DMS153 treated with DMSO at 0.1 percent for 48 hours (cell line): ENCODE results near the gene SH3PXD2A.
A peak's percentile ranks its signal among the peaks of the same experiment; 100 is the strongest.
"Not testable (repeated sequence)": the region's sequence is repeated elsewhere in the genome, so short reads cannot be mapped to it uniquely, and the experiment has no call there.

Source experiments
- DNase-seq: peaks from one replicate; lab custom pipeline; 2025; ENCODE audit not compliant: unreplicated experiment; lab: John Stamatoyannopoulos, UW

Gene SH3PXD2A

DNA sequence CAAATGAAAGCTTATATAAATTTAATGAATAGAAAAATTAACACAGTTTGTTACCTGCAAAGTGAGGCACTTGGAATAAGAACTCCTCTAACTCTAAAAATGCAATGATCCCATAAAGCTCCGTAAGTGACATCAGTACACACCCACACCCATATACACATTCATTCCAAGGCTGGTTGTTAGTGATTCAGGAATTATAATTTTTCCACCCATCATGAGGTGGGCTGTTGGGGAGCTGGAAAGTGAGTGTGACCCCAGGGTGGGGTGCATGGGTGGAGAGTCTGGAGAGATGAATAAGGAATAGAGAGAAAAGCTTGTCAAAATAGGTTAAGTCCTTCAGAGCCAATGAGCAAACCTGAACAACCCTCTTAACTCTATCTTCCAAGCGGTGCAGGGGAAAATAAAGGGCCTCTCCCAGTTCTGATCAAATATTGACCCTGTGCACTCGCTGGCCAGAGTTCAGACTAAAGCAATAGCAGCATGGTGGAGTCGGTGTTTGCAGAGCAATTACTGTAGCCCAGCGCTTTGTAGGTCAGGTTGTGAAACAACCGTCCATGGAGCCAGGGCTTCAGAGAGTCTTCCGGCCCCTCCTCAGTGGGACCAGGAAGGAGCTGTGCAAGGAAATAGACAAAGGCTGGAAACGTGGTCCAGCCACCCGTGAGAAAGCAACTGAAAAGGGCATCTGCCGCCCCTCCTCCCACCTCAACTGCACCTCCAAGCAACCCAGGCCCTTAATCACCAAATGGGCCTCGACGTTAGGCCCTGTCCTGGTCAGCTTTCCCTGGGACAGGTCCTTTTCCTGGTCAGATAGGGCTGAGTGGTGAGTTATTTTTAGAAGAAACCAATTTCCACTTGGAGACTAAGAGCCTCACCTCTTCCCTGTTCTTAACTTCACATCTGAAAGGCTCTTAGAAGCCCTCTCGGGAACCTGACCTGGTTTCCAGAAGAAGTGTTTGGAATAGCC is 61.2 kb downstream of the SH3PXD2A start:
- DNase-seq: peak; percentile 93

DNA sequence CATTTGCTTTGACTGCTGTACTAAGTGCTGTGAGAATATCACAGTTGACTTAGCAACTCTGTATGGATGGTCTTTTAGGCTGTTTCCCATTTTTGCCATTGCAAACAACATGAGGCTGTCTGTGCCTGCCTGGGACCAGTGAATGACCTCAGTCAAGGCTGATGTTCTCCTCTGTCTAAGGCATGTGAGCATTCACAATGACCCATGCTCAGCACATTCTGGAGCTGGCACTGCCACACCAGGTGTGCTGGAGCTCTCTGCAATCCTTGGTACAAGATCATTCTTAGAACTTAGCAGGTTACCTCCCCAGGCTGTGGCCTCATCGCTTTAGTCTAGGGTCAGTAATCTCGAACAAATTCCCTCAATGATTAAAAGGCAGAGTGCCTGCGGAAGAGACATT is 61.9 kb downstream of the SH3PXD2A start:
- DNase-seq: peak; percentile 22

DNA sequence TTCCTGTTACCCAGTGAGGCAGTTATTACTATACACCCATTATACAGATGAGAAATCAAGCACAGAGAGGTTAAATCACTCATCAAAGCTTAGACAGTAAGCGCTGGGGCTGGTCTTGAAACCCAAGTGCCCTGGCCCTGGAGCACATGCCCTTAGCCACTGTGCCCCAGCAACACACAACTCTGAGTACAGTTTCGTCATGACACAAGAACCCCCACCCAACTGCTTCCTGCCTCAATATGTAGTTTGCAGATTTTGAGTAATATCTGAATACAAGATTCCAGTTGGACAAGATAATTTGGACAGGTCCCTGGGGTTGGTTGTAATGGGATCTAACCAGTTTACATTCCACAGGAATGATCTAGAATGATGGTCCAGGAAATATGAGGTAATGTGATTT is 62.8 kb downstream of the SH3PXD2A start:
- DNase-seq: no peak

DNA sequence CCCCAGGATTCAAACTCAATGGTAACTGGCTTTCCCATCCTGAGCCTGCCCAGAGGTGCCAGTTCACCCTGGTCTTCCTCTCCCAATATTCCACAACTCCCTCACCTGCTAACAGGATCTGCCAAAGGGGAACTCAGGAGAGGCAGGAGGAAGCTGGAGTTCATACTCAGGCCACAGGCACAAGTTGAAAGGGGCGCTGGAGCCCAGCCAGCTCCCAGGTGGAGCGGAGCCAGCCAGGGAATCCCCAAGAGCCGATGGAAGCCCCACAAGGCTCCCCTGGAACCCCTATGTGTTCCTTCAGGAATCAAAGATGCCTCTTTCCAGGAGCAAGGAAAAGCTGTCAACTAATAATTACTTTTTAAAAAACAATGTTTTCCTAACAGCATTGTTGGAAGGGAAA is 63.5 kb downstream of the SH3PXD2A start:
- DNase-seq: no peak

DNA sequence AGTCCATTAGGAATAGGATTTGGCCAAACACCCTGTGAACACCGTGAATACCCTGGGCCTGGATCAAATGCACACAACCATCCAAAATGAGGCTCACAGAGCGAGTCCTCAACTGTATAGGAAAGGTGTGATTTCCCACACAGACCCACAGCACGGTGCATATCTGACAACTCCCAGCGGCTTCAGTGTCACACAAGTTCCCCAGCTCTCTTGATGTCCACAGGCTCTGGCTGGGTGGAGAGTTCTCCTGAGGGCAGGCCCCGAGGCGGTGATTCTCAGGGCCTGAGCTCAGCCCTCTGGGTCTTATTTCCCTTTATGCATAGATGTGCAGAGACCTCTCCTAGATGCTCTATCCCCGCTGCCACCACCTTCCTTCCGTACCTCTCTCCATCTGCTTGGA is 64.1 kb downstream of the SH3PXD2A start:
- no peak for DNase-seq

DNA sequence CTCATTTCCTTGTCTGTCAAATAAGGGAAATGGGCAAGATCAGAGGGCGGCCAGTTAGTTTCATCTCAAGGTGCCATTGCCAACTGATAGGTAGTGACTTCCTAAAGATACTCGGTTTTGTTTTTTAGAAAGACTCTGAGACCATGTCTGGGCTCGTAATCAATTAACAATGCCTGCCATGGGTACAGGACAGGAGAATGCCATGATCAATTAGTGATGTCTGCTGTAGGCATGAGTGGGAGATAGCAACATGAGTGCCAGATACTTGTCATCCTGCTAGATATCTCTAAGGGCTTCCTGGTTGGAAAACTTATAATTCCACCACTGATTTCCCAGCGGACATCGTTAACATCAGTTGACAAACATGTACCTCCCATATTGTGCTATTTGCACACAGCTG is 64.8 kb downstream of the SH3PXD2A start:
- DNase-seq: no peak

DNA sequence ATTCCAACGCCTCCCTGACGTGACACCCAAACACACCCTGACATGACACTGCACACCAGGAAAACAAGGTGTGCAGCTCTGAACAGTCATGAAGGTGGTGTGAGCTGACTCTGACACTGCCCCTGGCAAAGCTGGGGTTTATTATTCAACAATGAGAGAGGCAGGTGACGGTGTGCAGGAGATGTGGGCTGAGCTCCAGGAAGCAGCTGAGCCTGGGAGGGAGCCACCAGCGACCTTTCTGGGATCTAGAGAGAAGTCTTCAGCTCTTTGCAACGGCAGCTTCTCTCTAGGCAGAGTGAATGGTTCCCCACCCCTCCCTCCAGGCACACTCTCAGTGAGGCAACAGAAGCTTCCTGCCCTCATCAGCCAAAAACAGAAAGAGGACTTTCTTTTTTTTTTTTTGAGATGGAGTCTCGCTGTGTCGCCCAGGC is 65.6 kb downstream of the SH3PXD2A start:
- peak; percentile 72 for DNase-seq

DNA sequence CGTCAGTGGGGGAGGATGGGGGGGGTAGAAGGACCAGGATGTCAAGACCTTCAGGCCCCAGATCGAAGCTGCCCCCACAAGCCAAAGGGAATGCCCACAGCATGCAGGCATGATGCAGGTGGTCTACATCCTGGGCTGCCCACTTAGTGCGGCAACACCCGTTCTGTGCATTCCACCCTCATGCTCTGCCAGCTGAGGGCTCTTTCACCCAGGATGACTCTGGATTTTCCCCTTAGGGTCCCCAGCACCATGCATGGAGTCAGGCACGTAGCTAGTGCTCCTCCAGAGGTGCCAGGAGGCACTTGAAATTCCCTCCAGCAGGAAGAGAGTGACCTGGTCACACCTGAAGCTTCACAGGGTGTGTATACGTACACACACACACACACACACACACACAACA is 66.2 kb downstream of the SH3PXD2A start:
- no peak for DNase-seq

DNA sequence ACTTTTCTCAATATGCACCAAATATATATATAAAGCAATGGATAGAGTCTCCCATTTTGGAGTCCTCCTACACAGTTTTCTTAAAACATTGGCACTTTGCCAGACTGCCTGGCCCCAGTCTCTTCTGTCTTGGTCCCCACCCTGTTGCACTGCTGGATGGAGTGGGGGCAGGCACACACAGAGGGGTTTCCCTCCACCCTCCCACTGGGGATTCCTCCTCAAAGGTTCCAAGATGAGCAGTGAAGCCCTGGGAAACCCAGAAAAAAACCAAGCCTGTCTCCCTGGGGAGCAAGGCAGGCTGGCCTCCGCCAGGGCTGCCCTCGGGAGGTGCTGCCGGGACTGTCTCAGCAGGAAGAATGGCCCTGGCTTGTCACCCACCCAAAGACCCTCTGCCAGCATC is 68.0 kb downstream of the SH3PXD2A start:
- no peak for DNase-seq

DNA sequence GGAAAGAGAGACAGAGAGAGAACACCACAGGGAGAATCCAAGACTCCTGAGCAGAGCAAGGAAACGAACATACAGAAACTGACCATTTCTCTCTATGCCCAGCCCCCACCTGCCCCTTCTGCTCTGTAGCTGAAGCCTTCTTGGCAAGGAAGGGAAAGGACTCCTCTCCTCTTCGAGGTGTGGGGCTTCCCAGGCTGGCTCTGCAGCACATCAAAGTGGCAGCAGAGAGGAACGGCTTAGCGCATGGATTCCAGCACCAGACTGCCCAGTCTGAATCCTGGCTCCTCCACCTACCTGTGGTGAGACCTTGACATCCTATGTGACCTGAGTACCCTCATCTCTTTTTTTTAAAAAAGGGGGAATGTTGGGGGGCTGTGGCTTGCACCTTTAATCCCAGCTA is 69.4 kb downstream of the SH3PXD2A start:
- DNase-seq: no peak

DNA sequence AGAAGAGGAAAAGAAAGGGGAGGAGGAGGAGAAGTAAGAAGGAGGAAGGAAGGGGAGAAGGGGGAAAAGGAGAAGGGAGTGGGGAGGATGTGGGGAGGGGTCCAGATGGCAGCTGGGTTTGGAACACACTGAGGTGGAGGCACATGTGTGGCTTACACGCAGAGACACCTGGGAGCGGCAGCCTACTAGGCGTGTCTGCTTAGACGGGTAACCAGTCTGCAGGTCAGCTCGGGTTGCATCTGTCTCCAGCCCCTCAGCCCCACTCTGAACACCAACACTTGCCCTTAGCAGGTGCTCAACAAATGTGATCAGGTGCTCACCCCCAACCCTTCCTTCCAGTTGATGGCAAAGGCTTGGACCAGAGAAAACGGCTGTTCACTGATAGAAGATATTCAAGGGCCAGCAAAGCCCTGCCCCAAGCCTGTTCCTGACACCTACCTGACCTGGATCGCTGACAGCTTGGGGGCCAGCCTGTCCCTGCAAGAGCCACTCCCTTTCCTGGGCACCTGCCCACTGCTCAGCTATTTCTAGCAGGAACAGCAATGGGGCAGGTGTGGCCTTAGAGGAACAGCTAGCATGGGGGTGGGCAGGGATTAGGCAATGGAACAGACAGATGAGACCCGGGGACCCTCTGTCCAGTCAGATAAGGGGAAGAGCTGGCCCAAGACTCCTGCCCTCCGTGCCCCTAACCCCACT is 70.5 kb downstream of the SH3PXD2A start:
- DNase-seq: no peak

DNA sequence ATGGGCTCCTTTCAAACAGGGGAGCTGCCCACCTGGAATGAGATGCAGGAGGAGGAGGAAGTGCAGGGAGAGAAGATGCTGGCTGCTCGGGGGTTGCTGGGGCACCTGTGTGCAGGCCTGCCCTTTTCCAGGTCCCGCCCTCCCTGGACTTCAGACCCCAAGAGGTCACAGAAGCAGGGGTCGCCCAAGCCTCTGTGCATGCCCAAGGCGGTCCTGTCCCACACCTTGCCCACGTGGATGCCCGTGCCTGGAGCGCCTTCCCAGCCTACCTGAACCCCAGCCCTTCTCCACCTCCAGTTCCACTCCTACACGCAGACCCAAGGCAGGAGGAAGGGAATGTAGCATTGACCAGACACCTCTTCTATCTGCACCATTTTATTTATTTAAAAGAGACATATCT is 71.3 kb downstream of the SH3PXD2A start:
- no peak for DNase-seq

DNA sequence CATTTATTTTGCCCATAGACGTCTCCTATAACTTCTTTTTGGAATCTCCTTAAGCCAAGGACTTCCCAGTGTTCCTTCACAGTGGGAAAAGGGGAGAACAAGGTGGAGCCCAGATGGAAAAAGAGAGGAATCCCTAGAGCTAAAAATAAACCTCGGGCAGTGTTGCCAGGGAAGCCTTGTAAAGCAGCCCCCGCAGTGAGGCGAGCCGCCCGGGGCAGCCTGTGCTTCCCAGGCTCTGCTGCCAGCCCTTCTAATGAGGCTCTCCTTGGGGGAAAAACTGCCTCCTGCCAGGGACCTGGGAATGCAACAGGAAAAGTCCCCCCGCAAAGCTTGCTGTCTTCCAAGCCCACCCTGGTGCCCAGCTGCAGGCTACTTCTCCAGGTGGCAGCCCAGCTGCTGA is 71.7 kb downstream of the SH3PXD2A start:
- no peak for DNase-seq

DNA sequence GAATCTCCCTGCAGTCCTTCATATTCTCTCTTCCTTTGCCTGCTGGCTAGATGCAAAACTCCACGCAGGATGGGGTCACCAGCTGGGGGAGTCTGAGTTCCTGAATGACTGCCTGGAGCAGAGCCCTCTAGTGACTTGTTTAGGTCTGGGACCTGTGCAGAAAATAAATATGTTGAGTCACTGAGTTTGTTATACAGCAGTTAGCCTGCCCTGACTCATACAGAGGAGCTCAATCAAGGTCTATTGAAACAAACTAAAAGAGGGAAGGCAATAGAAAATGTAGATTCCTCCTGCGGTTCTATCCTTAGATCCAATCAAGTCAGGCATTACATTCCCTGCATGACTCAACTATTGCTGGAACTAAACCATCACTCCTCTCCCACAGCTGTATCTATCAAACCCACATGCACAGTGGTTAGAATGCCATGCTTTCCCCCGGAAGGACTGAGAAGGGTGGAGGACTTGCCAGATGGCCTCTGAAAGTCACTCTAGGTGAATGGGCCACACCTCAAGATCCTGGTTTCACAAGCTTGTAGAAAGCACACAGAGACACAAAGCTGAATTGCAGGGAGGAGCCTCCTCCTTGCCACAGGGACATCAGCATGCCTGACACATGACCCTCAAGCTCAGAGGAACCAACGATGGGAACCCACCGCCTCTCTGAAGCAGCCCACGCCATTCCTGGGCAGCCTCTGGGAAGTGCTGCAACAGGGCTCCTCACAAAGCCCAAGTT is 73.9 kb downstream of the SH3PXD2A start:
- no peak for DNase-seq

DNA sequence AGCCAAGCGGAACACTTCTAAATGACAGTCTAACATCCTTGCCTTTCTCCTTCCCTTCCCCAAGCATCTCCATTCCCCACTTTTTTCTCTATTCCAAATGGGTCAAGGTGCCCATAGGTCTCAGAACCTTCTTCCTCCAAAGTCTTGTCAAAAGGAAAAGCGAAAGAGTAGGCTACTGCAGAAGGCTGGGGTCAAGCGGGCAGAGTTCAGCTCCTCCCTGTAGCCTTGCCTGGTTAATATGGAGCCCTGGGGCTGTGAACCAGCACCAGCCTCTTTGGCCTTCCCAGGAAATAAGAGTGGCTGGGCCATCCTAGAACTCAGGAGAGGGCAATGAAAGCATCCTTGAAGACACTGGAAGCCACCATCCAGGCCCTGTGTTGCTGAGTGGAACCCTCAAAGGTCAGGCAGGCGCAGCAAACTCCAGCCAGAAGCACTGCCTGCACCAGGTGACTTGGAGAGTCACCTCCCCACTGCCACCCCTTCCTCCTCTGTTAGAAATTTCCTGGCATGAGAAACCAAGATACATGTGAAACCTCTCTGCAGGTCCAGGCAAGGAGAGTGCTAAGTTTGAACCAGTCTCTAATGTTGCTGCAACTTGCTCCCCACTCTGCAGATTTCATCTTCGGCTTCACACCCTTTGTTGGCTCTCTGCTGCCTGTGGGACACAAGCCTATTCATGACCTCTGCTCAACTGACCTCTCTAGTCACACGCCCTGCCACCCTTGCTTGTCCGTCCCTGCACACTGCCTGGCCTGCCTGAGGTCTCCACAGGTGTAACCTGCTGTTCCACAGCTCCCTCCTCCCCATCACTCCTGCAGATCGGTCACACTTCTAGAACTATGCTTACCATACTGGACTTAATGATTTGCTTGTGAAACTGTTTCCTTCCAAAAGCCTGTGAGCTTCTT is 74.9 kb downstream of the SH3PXD2A start:
- no peak for DNase-seq

DNA sequence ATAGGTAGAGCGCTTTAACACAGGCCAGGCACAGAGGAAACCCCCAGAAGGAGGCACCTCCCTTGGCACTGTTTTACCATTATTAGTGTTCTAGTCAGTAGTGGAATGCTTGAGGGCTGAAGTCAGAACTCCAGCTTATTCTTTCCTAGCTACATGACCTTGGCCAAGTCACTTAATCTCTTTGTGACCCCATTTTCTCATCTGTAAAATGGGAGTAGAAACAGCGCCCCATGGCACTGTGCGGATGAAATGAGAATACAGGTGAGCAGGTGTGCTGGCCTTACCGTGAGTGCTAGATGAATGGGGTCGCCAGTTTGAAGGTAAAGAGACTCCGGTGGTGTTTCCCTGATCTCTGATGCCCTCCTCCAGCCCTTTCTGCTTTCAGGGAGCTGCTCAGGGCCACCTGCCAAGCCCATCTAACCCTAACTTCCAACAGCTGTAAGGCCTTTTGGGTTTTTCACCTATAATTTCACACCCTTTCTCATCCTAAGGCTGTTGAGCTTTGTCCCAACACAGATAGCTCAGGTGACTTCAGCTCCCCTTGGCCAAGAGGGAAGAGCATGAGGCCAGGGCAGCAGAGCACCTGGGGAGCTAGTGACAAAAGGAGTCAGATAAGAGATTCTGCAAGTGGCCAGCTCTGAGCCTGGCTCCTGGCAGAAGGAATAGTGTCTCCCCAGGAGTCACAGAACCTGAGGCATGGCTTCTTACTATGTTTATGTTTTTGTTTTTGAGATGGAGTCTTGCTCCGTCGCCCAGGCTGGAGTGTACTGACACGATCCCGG is 76.8 kb downstream of the SH3PXD2A start:
- no peak for DNase-seq

DNA sequence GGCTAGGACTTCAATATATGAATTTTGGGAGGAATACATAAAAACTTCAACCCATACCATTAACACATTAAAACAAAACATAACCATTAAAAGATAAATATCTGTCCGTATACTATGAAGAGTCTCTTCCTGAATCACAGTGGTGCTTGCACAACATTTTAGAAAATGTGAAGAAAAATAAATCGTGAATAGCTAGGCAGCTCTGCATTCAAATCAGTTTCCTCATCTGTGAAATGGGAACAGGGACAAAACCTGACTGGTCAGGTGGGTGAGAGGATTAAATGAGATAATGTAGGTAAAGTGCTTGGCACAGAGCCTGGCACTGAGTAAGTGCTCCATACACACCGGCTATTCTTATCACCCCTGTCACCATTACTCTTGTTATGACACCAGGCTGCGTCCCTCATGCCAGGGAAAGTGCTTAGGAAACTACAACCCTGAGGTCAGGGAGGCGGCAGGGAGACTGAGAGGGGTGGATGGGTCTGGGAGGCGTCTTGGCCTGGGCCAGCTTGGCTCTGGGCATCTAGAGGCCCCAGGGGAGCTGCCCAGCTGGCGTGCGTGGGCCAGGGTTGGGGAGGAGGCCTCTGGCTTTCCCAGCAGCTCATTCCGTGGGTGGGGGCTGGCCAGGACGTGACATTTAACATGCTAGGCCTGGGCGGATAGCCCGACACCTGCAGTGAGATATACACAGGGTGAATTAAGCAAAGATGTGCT is 78.3 kb downstream of the SH3PXD2A start:
- DNase-seq: no peak

DNA sequence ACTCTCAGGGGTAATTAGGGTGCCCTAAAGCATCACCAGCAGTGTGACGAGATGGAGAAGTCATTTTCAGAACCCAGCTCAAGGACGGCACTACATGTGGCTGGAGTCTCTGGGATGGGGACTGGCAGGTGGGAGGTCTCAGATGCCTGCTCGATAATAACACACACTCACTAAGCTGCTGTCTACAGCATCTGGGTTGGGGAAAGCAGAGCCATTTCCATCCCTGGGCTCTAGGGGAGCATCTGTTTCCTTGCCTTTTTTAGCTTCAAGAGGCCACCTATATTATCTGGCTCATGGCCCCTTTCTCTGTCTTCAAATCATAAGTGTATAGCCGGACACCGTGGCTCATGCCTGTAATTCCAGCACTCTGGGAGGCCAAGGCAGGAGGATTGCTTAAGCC is 79.6 kb downstream of the SH3PXD2A start:
- DNase-seq: no peak

DNA sequence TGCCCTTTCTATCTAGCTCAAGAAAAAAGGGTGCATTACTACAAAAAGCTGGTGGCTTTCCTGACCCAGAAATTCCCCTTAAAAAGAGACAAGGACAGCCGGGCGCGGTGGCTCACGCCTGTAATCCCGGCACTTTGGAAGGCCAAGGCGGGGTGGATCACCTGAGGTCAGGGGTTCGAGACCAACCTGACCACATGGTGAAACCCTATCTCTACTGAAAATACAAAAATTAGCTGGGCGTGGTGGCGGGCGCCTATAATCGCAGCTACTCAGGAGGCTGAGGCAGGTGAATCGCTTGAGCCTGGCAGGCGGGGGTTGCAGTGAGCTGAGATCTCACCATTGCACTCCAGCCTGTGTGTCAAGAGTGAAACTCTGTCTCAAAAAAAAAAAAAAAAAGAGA is 82.5 kb downstream of the SH3PXD2A start:
- not testable (repeated sequence) for DNase-seq
